Measurements from ENCODE around the gene RASSF8.

Gene RASSF8, protein sequence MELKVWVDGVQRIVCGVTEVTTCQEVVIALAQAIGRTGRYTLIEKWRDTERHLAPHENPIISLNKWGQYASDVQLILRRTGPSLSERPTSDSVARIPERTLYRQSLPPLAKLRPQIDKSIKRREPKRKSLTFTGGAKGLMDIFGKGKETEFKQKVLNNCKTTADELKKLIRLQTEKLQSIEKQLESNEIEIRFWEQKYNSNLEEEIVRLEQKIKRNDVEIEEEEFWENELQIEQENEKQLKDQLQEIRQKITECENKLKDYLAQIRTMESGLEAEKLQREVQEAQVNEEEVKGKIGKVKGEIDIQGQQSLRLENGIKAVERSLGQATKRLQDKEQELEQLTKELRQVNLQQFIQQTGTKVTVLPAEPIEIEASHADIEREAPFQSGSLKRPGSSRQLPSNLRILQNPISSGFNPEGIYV

DNA sequence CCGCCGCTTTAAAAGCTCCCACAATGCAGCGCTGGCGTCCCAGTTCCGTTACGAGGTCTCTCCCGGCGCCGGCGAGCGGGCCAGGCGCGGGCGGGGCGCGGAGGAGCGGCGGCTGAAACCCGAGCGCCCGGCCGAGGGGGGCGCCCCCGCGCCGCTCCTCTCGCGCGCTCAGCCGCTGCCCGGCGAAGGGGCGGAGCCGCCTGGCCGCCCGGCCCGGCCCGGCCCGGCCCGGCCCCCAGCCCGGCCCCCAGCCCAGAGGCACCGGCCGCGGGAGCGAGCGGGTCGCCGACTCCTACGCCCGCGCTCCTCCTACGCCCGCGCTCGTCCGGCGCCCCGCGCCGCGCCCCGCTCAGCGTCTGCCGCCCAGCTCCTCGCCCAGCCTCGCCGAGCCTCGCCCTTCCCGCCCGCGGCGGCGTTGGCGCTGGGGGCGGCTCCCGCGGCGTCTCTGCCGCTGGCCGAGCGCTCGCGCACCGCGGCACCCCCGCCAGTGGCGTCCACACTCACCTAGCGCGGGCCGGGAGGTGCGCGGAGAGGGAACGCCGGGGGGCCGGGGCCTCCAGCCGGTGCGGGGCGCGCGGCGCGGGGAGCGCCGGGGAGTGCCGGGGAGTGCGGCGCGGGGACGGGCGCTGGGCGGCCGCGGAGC is at the start of gene RASSF8:
TSS of gene RASSF8 (plus strand) at position 255 of the 643 bp plus-strand sequence. CDS start 96,662 bp downstream, outside the sequence.
- in situ Hi-C loops (cut with HindIII; ENCODE audit: low sequenced_read_pairs), result no loop called here

DNA sequence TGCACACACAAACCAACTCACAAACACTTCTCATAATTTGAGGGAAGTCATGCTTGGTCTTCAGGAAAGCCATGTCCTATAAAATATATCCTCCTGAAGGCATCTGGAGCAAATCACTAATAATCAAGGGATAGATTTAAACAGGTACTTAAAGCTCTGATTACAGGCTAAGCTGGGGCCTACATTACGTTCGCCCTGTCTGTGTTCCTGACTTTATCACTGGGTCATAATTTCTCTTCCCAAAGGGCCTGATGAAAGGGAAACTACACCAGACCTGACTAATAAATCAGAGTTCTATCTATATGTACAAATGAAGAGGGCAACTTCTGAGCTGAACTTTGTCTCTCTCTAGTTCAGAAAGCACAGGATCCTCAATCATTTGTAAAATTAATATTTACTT is 43.9 kb upstream of the RASSF8 start:
- in situ Hi-C loops (cut with HindIII; ENCODE audit: low sequenced_read_pairs), result no loop called here

DNA sequence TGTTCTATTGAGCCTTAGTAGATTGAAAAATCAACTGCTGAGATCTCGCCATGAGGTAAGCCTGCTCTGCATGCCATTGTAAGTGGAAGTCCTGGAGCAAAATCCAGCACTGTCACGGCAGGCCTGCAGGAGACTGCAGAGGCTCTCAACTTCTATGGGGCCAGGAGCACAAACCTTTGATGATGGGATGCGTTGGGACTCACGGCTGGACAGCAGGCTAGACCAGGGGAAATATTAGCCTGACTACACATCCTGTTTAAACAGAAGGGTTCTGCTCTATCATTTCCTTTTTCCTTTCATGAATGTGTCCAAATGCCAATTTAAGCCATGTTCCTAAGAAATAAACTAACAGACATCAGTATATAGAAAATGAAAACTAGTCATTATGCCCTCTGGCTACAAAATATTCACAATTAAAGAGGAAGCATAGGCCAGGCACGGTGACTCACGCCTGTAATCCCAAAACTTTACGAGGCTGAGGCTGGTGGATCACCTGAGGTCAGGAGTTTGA is 33.9 kb upstream of the RASSF8 start:
- in situ Hi-C loops (cut with HindIII; ENCODE audit: low sequenced_read_pairs), result no loop called here

GRCh38 chr12:25925064-25925463 is 33.4 kb upstream of the RASSF8 start:
- in situ Hi-C loops (cut with HindIII; ENCODE audit: low sequenced_read_pairs), result no loop called here

DNA sequence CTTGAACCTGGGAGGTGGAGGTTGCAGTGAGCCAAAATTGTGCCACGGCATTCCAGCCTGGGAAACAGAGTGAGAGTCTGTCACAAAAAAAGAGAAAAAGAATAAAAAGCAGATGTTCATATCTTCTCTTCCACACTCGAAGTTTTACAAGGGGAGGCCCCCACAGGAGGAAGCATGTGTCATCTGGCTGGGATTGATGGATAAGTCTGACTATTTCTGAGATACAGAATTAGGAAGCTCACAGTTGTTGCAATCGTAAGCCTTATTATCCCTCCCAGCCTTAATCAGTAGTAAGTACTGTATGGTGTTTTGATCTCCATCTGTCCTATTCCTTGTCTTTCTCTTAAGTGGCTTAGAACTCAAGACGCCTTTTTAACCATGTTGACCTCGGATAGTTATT is 31.9 kb upstream of the RASSF8 start:
- in situ Hi-C loops (cut with HindIII; ENCODE audit: low sequenced_read_pairs), result no loop called here

- in situ Hi-C loops (cut with HindIII; ENCODE audit: low sequenced_read_pairs), result no loop called here
Measured at GRCh38 chr12:25929142-25929541, 29.3 kb upstream of the RASSF8 start.

DNA sequence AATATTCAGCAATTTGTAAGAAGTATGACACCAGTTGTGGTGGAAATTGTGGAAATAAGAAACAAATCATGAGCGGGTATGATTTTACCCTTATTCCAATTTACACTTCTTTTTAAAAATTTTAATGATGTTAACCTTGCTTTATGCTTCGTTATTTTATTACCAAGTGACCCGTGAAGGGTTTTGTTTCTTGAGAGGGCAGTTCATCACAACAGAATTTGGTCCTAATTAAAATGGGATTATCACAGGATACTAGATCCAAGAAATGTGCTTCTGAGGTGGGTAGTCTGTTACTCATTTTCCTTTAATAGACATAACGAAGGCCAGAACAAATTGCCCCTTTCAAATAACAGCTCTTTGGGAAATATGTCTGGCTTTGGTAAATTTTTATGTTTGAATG is 25.5 kb upstream of the RASSF8 start:
- in situ Hi-C loops (cut with HindIII; ENCODE audit: low sequenced_read_pairs), result no loop called here

GRCh38 chr12:25934456-25934855 is 24.0 kb upstream of the RASSF8 start:
- in situ Hi-C loops (cut with HindIII; ENCODE audit: low sequenced_read_pairs), result no loop called here

DNA sequence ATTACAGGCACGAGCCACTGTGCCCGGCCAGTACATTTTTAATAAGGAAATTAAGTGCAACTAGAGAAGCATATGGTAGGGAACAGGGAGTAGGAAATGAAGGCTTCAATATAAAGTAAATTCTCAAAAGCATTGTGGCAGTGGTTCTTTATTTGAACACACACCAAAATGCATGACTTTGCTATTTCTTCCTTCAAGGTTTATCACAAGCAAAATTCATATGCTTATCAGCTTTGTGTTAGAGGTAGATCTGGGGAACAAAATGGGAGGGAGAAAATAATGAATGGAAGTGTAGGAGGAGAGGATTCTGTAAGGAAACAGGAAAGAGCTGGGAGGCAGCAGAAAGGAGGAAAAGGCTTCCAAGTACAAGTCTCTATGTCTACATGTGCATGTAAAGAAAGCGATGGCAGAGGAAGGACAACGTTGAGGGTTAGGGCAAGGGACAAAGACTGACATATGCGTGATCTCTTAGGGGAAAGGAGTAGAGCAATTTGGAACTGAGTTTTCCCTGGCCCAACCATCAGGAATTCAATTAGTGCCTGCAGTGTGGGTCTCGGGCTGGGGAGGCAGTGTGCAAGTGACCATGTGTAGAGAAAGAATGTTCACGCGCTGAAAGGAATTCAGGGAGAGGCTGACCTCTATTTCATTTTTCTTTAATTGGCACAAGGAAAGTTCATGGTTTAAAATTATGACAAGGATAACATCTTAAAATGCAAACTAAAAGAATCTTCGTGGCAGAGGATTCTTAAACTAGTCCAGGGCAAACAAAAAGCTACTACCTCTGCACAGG is 22.9 kb upstream of the RASSF8 start:
- in situ Hi-C loops (cut with HindIII; ENCODE audit: low sequenced_read_pairs), result no loop called here

DNA sequence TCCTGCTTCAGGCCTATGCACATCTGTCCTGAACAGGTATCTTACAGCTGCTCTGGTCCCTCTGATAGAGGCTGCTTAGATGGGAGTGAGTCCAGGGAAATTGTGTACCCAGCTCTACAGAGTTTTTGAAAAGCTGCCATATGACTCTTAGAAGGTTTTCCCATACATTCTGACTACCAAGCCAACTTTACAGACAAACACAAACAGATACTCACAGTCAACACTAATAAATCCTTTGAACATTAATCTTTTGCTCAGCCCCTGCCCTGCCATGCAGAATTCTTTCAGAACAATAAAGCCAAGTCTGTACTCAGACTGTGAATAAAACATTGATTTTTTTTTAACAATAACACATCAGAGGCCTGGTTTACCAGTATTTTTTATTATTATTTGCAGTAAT is 21.4 kb upstream of the RASSF8 start:
- in situ Hi-C loops (cut with HindIII; ENCODE audit: low sequenced_read_pairs), result no loop called here

- in situ Hi-C loops (cut with HindIII; ENCODE audit: low sequenced_read_pairs), result no loop called here
Measured at GRCh38 chr12:25938581-25938980, 19.9 kb upstream of the RASSF8 start.

DNA sequence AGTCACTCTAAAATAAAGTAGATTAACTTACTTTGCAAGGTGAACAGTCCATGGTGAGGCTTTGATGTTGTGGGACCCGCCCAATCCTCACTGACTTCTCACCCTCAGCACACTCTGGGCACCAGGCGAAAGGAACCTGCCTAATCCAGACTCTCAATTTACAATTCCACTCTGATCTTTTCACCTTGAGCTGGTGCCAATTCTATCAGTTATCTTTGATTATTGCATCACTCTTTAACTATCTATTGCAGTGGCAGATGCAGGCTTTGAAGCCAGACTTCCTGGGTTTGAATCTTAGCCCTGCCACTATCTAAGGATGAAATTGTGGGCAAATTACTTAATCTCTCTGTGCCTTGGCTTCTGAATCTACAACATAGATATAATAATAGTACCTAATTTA is 18.9 kb upstream of the RASSF8 start:
- in situ Hi-C loops (cut with HindIII; ENCODE audit: low sequenced_read_pairs), result no loop called here

DNA sequence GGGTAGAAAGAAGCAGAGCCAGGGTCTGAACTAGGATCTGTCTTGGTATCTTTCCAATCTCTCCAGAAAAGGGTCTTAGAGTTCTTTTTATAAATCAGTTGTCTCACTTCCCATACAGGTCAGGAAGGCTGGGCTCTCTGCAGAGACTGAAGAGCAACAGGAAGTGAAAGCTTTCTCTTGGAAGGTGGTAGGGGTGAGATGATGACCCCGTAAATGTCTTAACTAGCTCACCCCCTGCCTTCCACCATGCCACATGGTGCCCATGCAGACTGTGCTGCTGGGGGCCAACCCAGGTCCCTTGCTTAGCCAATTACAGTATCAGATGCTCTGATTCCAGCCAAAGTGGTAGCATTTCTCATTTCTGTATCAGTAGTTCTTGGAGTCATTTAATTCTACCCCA is 17.6 kb upstream of the RASSF8 start:
- in situ Hi-C loops (cut with HindIII; ENCODE audit: low sequenced_read_pairs), result no loop called here

GRCh38 chr12:25942709-25943108 is 15.8 kb upstream of the RASSF8 start:
- in situ Hi-C loops (cut with HindIII; ENCODE audit: low sequenced_read_pairs), result no loop called here

GRCh38 chr12:25943940-25944339 is 14.5 kb upstream of the RASSF8 start:
- in situ Hi-C loops (cut with HindIII; ENCODE audit: low sequenced_read_pairs), result no loop called here

GRCh38 chr12:25949343-25949742 is 9.1 kb upstream of the RASSF8 start:
- in situ Hi-C loops (cut with HindIII; ENCODE audit: low sequenced_read_pairs), result no loop called here

- in situ Hi-C loops (cut with HindIII; ENCODE audit: low sequenced_read_pairs), result no loop called here
Measured at GRCh38 chr12:25950329-25951115, 8.0 kb upstream of the RASSF8 start.

- in situ Hi-C loops (cut with HindIII; ENCODE audit: low sequenced_read_pairs), result no loop called here
Measured at GRCh38 chr12:25957793-25958427, 572 bp upstream of the RASSF8 start.

DNA sequence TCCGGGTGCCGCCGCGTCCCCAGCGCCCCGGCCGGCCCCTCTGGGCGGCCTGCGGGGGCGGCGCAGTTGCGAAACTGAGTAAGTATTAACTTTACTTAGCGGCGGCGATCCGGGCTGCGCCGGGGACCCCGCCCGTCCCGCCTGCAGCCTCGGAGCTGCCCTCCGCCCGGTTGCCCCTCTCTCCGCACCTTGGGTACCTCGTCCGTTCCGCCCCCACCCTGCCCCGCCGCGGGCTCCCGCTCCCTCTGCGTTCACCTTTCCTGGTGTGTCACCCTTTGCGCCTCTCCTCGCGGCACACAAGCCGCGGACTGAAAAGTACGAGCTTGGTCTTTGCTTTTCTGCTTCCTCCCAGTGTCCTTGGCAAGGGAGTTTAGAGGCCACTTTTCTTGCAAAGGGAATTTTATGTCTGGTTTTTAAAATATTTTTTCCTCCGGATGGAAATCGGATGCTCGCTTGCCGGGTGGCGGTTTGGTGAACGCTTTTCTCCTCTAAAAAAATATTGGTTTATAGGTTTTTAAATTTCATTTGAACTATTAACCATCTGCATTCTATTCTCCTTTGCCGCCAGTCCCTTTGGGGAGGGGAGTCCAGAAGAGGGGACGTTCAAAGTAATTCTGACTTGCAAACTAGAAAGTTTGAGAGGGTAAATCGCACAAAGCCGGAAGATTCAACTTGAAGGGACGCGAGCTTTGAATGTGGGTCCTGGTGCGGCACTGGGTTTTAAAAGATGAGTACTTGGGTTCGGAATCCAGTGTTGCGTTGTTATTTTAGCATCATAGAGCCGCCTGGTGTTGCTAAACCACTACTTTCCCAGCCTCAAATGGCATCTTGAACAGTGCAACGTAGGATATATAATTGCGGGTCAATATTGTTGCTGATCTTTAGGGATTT is 834 bp downstream of the RASSF8 start:
- in situ Hi-C loops (cut with HindIII; ENCODE audit: low sequenced_read_pairs), result no loop called here

All from endothelial cell of hepatic sinusoid (primary cell).